HG03432 (cell line): ENCODE data around the gene EDEM2.
"Not testable (repeated sequence)": the region's sequence is repeated elsewhere in the genome, so short reads cannot be mapped to it uniquely, and the experiment has no call there.

ENCODE experiments used
- ATAC-seq: cut with Tn5 transposase; IDR thresholded peaks from one replicate; pipeline ENCODE4 v1.9.1; 2021; ENCODE audit warnings: mild to moderate bottlenecking, moderate library complexity; ENCODE audit not compliant: unreplicated experiment

EDEM2 gene, protein sequence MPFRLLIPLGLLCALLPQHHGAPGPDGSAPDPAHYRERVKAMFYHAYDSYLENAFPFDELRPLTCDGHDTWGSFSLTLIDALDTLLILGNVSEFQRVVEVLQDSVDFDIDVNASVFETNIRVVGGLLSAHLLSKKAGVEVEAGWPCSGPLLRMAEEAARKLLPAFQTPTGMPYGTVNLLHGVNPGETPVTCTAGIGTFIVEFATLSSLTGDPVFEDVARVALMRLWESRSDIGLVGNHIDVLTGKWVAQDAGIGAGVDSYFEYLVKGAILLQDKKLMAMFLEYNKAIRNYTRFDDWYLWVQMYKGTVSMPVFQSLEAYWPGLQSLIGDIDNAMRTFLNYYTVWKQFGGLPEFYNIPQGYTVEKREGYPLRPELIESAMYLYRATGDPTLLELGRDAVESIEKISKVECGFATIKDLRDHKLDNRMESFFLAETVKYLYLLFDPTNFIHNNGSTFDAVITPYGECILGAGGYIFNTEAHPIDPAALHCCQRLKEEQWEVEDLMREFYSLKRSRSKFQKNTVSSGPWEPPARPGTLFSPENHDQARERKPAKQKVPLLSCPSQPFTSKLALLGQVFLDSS

DNA sequence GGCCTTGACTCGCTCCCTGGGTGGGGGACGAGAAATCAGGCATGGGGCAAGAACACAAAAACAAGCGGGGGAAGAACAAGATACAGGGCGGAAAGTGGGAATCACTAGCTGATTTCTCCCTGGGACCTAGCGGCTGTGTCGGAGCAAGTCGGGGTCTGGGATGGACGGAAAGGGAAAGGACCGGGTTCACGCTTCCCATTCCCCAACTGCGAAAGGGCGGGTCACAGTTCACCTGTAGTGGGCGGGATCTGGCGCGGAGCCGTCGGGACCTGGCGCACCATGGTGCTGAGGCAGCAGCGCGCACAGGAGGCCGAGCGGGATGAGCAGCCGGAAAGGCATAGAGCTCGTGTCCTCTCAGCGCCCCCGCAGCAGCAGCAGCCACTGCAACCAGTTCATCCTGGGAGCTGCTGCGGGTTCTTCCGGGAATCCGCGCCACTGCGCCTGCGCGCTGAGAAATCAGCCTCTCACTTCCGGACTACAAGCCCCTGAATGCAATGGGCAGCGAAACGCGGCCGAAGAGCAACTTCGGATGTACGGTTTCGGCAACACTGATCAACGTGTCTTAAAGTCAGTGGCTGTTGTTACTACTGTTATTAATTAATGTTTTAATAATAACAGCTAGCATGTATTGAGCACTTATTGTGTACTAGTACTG, at the start of gene EDEM2:
EDEM2 (minus strand) TSS at position 417 of the 655 bp plus-strand sequence; CDS start at position 339, 78 bp downstream.
- peak; percentile 80 for ATAC-seq

DNA sequence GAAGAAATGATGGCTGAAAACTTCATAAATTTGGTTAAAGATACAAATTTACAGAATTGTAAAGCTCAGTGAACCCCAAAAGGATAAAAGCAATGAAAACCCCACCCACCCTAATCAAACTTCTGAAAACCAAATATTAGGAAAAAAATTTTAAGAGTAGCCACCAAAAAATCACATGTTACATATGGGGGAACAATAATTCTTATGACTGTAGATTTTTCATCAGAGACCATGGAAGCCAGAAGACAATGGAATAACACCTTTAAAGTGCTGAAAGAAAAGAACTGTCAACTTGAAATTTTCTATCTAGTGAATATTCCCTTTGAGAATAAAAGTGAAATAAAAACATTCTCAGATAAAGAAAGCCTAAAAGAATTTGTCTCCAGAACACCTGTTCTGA, 49.2 kb upstream of the EDEM2 start:
- ATAC-seq = no peak

DNA sequence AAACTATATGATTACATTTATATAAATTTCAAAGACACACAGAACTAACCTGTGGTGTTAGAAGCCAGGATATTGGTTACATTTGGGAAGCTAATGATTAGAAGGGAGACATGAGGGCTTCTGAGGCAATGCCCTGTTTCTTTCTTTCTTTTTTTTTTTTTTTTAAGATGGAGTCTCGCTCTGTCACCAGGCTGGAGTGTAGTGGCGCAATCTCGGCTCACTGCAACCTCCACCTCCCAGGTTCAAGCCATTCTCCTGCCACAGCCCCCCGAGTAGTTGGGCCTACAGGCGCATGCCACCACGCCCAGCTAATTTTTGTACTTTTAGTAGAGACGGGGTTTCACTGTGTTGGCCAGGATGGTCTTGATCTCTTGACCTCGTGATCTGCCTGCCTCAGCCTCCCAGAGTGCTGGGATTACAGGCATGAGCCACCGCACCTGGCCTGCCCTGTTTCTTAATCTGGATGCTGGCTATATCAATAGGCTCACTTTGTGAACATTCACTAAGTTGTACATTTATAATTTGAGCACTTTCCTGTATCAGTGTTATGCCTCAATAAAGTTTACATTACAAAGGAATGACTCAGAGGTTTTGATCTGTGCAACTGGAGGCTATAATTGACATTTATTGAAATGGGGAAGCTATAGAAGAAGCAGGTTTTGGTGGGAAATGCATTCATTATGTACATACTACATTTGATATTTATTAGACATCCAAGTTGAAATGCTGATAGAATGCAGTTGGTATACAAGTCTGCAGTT, 46.1 kb upstream of the EDEM2 start:
- ATAC-seq = not testable (repeated sequence)

DNA sequence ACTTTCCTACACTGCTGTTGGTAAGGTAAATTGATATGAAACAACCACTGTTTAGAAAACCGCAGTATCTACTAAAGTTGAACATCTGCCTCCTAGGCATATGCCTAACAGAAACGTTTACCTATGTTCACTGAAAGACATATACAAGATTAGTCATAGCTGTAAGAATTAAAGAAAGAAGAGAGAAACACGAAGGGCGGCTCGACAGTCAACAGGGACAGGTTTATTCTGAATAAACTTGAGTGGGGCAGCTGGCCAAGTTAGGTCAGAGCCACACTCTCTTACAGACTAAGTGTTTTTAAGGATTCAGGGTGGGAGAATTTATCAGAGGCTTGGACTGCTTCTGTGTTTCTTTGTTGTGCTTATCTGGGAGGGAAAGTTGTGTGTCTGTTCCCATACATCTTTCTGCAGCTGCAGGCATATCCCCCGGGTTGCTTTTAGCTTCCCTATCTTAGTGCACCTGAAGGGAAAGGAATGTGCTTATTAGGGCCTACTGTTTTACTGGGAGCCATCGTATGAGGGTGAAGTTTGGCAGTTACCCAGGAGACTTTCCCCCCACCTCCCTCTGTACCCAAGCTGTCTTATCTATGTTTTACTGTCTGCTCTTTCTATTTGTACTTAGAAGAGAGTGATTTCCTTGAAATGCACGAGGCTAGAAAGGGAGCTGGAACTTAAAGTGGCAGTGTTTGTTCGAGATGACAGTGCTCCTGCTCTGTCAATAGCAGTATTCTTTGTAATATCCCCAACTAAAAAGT, 45.2 kb upstream of the EDEM2 start:
- ATAC-seq = no peak

DNA sequence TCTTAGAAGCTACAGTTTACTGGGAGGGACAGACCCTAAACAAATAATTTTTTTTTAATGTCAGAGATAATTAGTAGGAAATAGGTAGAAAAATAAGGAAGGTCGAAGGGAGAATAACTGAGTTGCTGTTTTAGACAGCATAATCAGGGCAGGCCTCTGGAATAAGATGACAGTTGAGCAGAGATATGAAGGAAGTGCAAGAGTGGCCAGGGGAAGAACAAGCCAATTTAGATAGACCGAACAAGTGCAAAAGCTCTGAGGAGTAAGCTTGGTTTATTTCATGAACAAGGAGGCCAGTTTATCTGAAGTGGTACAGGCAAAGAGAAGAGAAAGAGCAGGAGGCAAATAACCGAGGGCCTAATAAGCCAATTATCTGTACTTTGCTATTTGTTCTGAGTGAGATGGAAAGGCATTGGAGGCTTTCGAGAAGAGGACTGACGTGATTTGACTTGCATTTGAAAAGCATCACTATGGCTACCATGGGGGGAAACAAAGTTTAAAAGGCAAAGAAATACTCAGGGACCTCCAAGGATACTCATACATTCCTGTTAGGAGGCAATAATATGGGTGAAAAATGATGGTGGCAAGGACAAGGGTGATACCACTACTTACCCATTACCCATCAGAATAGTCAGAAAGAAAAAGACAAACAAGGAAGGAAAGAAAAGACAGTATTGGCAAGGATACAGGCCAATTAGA, 44.4 kb upstream of the EDEM2 start:
- ATAC-seq = no peak

DNA sequence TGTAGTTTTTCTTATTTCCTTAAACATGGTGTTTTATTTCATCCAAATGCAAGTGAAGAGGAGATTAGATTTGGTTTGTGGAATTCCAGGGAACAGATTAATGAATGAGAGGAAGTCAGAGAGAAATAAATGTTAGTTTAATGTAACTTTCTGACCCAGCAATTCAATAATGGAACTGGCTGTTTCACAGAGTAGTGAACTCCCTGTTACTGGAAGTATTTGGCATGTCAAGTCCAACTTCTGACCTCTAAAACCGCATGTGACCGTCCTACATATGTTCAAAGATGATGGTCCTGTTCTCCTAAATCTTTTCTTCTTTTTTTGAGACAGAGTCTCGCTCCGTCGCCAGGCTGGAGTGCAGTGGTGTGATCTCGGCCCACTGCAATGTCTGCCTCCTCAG, 43.4 kb upstream of the EDEM2 start:
- ATAC-seq = no peak

DNA sequence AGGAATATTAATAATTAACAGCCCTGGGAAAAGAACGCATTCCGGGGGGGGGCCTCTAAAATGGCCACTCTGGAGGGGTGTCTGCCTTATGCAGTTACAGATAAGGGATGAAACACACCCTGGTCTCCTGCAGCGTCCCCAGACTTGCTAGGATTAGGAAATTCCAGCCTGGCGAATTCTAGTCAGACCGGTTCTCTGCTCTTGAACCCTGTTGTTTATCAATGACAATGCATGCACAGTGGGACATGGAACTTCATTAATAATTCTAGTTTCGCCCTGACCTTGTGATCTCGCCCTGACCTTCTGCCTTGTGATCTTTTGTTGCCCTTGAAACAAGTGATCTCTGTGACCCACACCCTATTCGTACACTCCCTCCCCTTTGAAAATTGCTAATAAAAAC, 42.1 kb upstream of the EDEM2 start:
- ATAC-seq = not testable (repeated sequence)

DNA sequence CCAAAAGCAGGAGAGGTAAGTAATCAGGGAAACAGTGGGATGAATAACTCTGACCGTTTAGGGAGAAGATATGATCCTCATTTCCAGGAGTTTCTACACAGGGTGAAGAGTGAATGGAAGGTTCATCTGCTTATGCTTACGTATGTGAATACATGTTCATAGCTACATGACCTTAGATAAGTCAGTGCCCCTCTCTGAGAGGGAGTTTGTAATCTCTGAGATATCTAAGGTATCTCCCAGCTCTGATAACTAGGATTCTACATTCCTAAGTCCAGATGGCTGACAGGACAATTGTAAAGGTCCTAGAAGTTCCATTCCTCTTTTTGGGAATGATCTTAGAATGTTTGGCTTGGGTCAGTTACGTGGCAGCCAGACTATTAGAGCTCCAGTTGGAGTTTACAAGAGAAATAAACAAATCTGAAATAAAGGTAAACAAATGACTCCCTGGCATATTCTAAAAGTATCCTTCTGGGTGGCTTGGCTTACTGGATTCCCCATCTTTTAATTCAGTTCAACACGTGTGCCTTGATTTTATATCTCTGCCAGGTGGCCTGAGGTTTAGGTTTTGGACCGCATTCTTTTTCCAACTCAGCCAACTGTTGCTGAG, 40.6 kb upstream of the EDEM2 start:
- no peak for ATAC-seq

DNA sequence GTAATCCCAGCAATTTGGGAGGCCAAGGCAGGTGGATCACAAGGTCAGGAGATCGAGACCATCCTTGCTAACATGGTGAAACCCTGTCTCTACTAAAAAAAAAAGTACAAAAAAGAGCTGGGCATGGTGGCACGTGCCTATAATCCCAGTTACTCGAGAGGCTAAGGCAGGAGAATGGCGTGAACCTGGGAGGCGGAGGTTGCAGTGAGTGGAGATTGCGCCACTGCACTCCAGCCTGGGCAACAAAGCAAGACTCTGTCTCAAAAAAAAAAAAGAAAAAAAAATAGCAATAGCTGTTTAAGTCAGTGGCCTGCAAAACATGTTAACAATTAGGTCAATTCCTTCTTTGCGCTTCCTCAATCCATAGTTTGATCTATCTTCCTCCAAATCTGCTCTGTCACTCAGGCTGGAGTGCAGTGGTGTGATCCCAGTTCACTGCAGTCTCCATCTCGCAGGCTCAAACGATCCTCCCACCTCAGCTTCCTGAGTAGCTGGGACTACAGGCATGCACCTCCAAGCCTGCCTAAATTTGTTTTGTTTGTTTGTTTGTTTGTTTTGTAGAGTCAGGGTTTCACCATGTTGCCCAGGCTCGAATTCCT, 39.7 kb upstream of the EDEM2 start:
- ATAC-seq = not testable (repeated sequence)

DNA sequence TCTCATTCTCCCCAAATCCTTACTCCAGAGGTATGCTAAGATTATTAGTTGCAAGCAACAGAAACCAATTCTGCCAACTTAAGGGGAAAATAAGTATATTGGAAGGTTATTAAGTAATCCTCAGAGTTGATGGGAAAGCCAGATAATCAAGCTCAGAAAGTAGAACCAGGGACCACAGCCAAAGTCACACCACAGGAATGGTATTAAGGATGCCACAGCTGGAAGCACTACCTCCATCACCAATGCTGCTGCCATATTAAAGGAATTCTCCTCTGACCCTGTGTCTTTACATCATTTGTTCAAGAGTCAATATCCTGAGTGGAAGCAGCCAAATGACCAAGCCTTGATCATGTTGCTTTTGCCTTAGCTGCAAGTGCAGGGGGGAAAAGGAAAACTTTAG, 34.6 kb upstream of the EDEM2 start:
- ATAC-seq = no peak

DNA sequence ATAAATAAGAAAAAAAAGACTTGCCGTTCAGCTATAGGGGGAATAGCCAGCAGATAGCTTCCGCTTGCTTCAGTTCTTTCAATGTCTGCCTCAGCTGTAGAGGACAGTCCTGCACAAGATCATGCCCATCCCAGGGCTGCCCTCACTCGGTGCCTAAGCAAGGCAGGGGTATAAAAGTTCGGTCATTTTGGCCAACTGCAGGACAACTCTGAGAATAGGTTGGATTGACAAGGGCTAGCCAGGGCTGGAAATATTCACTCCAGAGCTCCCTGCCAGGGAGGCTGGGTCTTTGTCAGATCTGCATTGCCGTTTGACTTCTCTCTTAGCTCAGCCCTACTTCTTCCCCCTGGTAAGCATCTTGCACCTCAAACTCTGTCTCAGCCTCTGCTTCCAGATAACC, 33.1 kb upstream of the EDEM2 start:
- ATAC-seq = no peak

DNA sequence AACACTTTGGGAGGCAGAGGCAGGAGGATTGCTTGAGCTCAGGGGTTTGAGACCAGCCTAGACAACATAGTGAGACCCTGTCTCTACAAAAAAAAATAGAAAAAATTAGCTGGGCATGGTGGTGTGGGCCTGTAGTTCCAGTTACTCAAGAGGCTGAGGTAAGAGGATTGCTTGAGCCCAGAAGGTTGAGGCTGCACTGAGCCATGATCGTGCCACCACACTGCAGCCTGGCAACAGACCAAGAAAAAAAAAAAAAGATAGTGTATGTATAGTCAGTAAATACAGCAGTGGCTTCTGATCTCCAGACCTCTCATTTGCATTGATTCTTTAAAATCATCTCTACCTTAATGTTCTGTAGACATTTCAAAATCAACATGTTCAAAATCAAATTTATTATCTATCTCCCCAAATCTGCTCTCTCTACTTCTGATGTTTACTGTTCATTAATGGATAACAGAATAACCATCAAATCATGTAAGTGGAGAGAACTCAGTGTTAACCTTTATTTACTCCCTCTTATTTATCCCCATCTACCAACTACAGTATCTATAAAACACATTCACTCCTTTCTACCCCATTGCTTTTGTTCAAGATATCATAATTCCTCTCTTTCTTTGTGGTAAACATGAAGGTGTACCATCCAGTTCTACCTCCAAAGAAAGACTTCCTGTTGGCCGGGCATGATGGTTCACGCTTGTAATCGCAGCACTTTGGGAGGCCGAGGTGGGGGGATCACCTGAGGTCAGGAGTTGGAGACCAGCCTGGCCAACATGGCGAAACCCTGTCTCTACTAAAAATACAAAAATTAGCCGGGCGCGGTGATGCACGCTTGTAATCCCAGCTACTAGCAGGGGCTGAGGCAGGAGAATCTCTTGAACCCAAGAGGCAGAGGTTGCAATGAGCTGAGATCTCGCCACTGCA, 32.4 kb upstream of the EDEM2 start:
- ATAC-seq = no peak

DNA sequence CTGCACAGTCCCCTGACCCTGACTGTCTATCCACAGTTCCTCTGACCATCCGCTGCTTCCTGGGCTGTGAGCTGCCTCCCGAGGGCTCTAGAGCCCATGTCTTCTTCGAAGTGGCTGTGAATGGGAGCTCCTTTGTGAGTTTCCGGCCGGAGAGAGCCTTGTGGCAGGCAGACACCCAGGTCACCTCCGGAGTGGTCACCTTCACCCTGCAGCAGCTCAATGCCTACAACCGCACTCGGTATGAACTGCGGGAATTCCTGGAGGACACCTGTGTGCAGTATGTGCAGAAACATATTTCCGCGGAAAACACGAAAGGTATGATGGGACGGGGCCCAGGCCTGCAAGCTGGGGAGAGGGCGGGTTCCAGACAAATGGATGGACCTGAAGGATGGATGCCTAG, 29.0 kb upstream of the EDEM2 start:
- ATAC-seq = no peak

DNA sequence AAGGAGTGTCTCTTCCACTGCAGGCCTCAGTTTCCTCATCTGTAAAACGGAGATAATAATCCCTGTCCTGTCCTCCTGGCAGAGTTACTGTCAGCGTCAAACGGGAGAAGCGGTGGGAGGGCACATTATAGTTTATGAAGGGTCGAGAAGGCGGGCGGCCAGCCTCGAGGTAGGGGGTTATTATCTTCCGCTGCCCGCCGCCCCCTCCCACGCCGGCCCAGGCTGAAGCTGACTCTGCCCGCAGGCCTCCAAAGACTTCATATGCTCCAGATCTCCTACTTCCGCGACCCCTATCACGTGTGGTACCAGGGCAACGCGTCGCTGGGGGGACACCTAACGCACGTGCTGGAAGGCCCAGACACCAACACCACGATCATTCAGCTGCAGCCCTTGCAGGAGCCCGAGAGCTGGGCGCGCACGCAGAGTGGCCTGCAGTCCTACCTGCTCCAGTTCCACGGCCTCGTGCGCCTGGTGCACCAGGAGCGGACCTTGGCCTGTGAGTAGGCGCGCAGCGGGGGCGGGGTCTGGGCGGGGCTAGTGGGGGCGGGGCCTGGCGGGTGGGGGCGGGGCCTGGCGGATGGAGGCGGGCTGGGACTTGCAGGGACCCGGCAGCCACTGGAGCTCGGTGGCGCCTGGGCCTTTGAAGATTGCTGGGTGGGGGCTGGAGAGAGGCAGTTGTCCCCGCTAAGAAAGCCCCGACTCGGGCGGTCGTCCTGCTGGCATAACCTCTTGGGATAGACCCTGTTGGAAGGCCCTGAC, 27.5 kb upstream of the EDEM2 start:
- ATAC-seq = no peak

DNA sequence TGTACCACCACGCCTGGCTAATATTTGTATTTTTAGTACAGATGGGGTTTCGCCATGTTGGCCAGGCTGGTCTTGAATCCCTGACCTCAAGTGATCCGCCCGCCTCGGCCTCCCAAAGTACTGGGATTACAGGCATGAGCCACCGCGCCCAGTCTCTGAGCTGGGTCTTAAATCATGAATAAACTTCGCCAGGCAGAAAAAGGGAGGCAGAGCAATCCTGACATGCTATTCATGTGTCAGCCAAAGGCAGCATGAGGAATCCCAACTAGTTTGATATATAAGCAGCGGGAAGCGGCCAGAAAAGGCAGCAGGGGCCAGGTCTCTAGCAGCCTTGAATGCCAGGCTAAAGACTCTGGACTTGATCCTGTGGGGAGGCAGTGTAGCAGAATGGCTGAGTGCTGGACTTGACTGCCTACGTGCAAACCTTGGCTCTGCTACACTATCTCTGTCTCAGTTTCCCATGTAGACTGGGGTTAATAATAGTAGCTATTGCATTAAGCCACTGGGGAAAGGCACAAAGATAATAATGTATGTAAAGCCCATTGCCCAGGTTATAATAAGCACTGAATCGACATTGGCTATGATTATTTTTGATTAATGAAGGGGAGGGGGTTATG, 26.5 kb upstream of the EDEM2 start:
- ATAC-seq = no peak

DNA sequence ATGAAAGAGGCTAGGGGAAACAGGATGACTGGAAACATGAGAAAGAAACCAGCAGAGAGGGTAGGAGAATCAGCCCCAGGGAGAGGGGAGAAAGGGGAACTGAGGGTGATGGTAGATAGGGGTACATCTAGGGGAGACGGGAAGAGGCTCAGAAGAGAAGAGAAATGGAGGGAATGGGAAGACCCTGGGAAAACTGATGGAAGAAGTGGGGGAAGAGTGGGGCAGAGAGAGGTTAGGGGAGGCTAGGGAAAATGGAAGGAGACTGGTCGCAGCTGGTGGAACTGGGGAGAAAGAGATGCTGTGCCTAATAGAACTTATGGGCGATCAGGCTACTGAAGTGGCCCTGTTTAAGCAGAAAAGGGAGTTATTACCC, 25.3 kb upstream of the EDEM2 start:
- ATAC-seq = no peak
